KMS-11 (cell line): Measurements from ENCODE around the gene SEC24A.
"Not testable (repeated sequence)": the region's sequence is repeated elsewhere in the genome, so short reads cannot be mapped to it uniquely, and the experiment has no call there.

Source experiments
- H2AFZ ChIP-seq: fragments of 200-600 bp; sonication (generic); 2 replicates; pipeline ENCODE4 v1.6.1; 2016; ENCODE audit warnings: antibody characterized with exemption, mixed run types, low read depth
- H3K27ac ChIP-seq: fragments of 200-600 bp; sonication (generic); 2 replicates; pipeline ENCODE4 v1.6.1; 2016; ENCODE audit warnings: mild to moderate bottlenecking, mixed run types
- H3K27me3 ChIP-seq: fragments of 200-600 bp; sonication (generic); 2 replicates; pipeline ENCODE4 v1.6.1; 2017; ENCODE audit warnings: mild to moderate bottlenecking, low read depth, mixed run types, moderate library complexity; ENCODE audit not compliant: insufficient read depth
- H3K36me3 ChIP-seq: fragments of 200-600 bp; sonication (generic); 2 replicates; pipeline ENCODE4 v1.6.1; 2017; ENCODE audit warnings: mild to moderate bottlenecking, mixed run types; ENCODE audit not compliant: insufficient read depth
- H3K4me1 ChIP-seq: fragments of 200-600 bp; sonication (generic); 2 replicates; pipeline ENCODE4 v1.6.1; 2016; ENCODE audit warnings: mild to moderate bottlenecking, low read depth, mixed run types; ENCODE audit not compliant: poor library complexity, severe bottlenecking
- H3K4me2 ChIP-seq: fragments of 200-600 bp; sonication (generic); 2 replicates; pipeline ENCODE4 v1.7.0; 2016; ENCODE audit warnings: mild to moderate bottlenecking, mixed run types
- H3K4me3 ChIP-seq: fragments of 200-600 bp; sonication (generic); IDR thresholded peaks from 2 replicates; pipeline ENCODE4 v1.6.1; 2017; ENCODE audit warnings: low read depth, low read length, mixed read lengths; ENCODE audit not compliant: insufficient read depth
- H3K79me2 ChIP-seq: fragments of 200-600 bp; sonication (generic); 2 replicates; pipeline ENCODE4 v1.6.1; 2016; ENCODE audit warnings: low read depth, mixed run types; ENCODE audit not compliant: insufficient read depth
- H3K9ac ChIP-seq: fragments of 200-600 bp; sonication (generic); 2 replicates; pipeline ENCODE4 v1.6.1; 2016; ENCODE audit warnings: mild to moderate bottlenecking, mixed run types
- H4K20me1 ChIP-seq: fragments of 200-600 bp; sonication (generic); 2 replicates; pipeline ENCODE4 v1.6.1; 2016; ENCODE audit warnings: mild to moderate bottlenecking, mixed run types; ENCODE audit not compliant: insufficient read depth
- CTCF ChIP-seq: fragments of 200-600 bp; sonication (generic); conservative IDR thresholded peaks from 2 replicates; pipeline ENCODE4 v1.6.1; 2017; ENCODE audit warnings: low read depth, mild to moderate bottlenecking, antibody characterized with exemption, low read length, moderate library complexity, mixed read lengths

Gene SEC24A

GRCh38 chr5:134626369-134627014 lies 22.1 kb upstream of the SEC24A start:
- Histone ChIP-seq H3K9ac (no peak overlapping the region), H3K36me3 (no peaks in the 10 kb centered on the region), H3K27ac (peak overlapping the region; percentile 10; the same call in 1 of the 2 replicates), H3K27me3 (no peaks in the 10 kb centered on the region), H3K4me1 (peaks cover 42% of the 10 kb centered on the region), H4K20me1 (no peaks in the 10 kb centered on the region; the same call in 1 of the 2 replicates), H2AFZ (no peak overlapping the region), H3K4me3 (no peak overlapping the region), H3K4me2 (peak overlapping the region; percentile 65), H3K79me2 (peaks cover 44% of the 10 kb centered on the region)
- TF ChIP-seq CTCF, result no peak

- no peak for TF ChIP-seq CTCF
- no peak overlapping the region for H3K27ac ChIP-seq
- H3K27me3 ChIP-seq, result no peaks in the 10 kb centered on the region
- H3K4me3 ChIP-seq, result no peak overlapping the region
- no peak overlapping the region for H3K9ac ChIP-seq
- H3K4me1 ChIP-seq, result peaks cover 12% of the 10 kb centered on the region
- H3K36me3 ChIP-seq, result no peaks in the 10 kb centered on the region
- no peaks in the 10 kb centered on the region for H4K20me1 ChIP-seq
- H3K79me2 ChIP-seq, result peaks cover 30% of the 10 kb centered on the region
- H2AFZ ChIP-seq, result no peak overlapping the region
- no peak overlapping the region for H3K4me2 ChIP-seq
Observed at GRCh38 chr5:134634227-134634626, 14.4 kb upstream of the SEC24A start.

- Histone ChIP-seq H3K79me2 (peaks cover 20% of the 10 kb centered on the region), H3K4me1 (peaks cover 12% of the 10 kb centered on the region)
- H3K36me3 ChIP-seq, H3K4me2 ChIP-seq, H3K27ac ChIP-seq, H3K4me3 ChIP-seq, H3K27me3 ChIP-seq, H4K20me1 ChIP-seq, H2AFZ ChIP-seq, H3K9ac ChIP-seq: not testable (repeated sequence)
Observed at GRCh38 chr5:134635366-134635765, 13.2 kb upstream of the SEC24A start.

- Histone ChIP-seq H3K36me3 (no peaks in the 10 kb centered on the region), H3K27me3 (no peaks in the 10 kb centered on the region), H3K4me3 (no peak overlapping the region), H3K9ac (no peak overlapping the region), H3K4me1 (no peaks in the 10 kb centered on the region), H4K20me1 (no peaks in the 10 kb centered on the region), H3K4me2 (no peak overlapping the region), H3K27ac (no peak overlapping the region), H2AFZ (no peak overlapping the region), H3K79me2 (peaks cover 4% of the 10 kb centered on the region)
- no peak for TF ChIP-seq CTCF
Observed at GRCh38 chr5:134637116-134637721, 11.4 kb upstream of the SEC24A start.

- Histone ChIP-seq H3K4me3 (no peak overlapping the region), H3K79me2 (no peaks in the 10 kb centered on the region), H4K20me1 (no peaks in the 10 kb centered on the region), H2AFZ (no peak overlapping the region), H3K4me1 (peaks cover 15% of the 10 kb centered on the region), H3K27ac (no peak overlapping the region), H3K36me3 (no peaks in the 10 kb centered on the region), H3K27me3 (no peaks in the 10 kb centered on the region), H3K4me2 (no peak overlapping the region), H3K9ac (no peak overlapping the region)
- TF ChIP-seq CTCF, result no peak
Observed at GRCh38 chr5:134638760-134639201, 9.8 kb upstream of the SEC24A start.
